NB4 (cell line): ENCODE results near the gene WNT3.

Experiments
- DNase-seq: peaks from one replicate; pipeline ENCODE4 v3.0.0; 2010; ENCODE audit warnings: low read depth
- H3K4me3 ChIP-seq: one replicate; pipeline ENCODE4 v1.5.1; 2011; ENCODE audit warnings: mild to moderate bottlenecking, low read depth, low read length, moderate library complexity
- MYC ChIP-seq: IDR thresholded peaks from 2 replicates; pipeline ENCODE4 v1.6.1; 2011; ENCODE audit warnings: low read depth, low read length
- POLR2A ChIP-seq: IDR thresholded peaks from 2 replicates; pipeline ENCODE4 v1.6.1; 2011; ENCODE audit warnings: mild to moderate bottlenecking; ENCODE audit not compliant: insufficient read length; ENCODE audit errors: extremely low read depth
- TF ChIP-seq, protein P1 (sequence below): IDR thresholded peaks from one replicate; pipeline ENCODE4 v1.5.1; 2012; ENCODE audit warnings: low read depth, low read length
- TF ChIP-seq, protein P2 (sequence below): IDR thresholded peaks from 2 replicates; pipeline ENCODE4 v1.6.1; 2011; ENCODE audit warnings: low read depth, low read length

WNT3 gene

DNA sequence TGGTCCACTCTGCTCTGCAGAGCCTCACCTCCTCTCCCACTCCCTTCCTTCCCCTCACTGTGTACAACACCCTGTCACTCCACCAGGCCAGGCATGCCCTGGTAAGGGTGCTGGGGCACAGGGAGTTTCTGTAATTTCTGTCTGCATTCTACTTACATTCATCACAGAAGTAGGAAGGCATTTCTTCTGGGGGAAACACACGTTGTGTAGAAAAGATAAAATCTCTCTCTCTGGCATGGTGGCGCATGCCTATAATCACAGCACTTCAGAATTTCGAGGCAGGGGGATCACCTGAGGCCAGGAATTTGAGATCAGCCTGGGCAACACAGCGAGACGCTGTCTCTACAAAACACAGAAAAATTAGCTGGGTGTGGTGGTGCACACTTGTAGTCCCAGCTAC, 27.0 kb downstream of the WNT3 start:
- no peak for DNase-seq
- TF ChIP-seq, protein P1, sequence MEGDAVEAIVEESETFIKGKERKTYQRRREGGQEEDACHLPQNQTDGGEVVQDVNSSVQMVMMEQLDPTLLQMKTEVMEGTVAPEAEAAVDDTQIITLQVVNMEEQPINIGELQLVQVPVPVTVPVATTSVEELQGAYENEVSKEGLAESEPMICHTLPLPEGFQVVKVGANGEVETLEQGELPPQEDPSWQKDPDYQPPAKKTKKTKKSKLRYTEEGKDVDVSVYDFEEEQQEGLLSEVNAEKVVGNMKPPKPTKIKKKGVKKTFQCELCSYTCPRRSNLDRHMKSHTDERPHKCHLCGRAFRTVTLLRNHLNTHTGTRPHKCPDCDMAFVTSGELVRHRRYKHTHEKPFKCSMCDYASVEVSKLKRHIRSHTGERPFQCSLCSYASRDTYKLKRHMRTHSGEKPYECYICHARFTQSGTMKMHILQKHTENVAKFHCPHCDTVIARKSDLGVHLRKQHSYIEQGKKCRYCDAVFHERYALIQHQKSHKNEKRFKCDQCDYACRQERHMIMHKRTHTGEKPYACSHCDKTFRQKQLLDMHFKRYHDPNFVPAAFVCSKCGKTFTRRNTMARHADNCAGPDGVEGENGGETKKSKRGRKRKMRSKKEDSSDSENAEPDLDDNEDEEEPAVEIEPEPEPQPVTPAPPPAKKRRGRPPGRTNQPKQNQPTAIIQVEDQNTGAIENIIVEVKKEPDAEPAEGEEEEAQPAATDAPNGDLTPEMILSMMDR = no peak
- TF ChIP-seq MYC (no peak), POLR2A (no peak)
- TF ChIP-seq, protein P2, sequence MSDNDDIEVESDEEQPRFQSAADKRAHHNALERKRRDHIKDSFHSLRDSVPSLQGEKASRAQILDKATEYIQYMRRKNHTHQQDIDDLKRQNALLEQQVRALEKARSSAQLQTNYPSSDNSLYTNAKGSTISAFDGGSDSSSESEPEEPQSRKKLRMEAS = no peak
- H3K4me3 ChIP-seq = no peak overlapping the region

DNA sequence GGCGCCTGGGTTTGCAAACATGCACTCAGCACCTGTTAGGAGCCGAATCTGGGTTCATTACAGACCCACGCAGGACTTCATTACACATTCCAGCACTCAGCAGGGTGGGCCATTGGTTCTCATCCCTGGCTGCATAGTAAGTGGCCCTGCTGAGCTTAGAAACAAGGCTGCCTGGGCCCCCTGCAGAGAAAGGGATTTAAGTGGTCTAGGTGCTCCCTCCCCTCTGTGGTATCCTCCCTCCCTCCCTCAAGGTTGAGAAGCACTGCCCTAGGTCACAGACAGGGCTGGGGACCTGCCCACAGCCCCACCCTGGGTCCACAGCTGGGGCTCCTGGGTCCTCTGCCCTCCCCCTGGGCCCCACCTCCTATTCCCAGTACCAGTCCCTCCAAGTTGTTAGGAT, 28.3 kb downstream of the WNT3 start:
- H3K4me3 ChIP-seq = no peak overlapping the region
- DNase-seq = peak; percentile 33
- TF ChIP-seq MYC (no peak), POLR2A (no peak)
- TF ChIP-seq, protein P2 = no peak
- TF ChIP-seq, protein P1 = no peak

DNA sequence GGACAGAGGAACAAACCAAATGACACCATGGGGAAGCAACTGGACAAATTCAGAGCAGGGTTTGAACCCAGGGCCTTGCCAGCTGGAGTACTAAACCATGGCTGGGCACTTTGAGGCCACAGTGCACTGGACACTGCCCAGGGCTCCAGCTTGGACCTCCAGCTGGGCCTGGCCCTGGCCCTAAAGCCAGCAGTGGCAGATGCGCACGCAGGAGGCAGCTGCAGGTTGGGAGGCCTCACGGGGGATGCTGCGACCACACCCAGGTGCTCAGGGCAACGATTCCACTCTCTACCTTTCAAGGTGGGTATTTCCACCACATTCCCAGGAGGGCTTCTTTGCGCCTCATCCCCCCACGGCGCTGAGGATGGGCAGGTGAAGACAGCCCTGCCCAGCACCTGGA, 28.9 kb downstream of the WNT3 start:
- no peak for TF ChIP-seq POLR2A
- TF ChIP-seq, protein P2 = no peak
- no peak for TF ChIP-seq MYC
- TF ChIP-seq, protein P1 = no peak
- H3K4me3 ChIP-seq = no peak overlapping the region
- no peak for DNase-seq

GRCh38 chr17:46788796-46789195, 29.7 kb downstream of the WNT3 start:
- H3K4me3 ChIP-seq = no peak overlapping the region
- TF ChIP-seq MYC (no peak), POLR2A (no peak)
- TF ChIP-seq, protein P2 = no peak
- TF ChIP-seq, protein P1 = no peak
- DNase-seq = no peak

DNA sequence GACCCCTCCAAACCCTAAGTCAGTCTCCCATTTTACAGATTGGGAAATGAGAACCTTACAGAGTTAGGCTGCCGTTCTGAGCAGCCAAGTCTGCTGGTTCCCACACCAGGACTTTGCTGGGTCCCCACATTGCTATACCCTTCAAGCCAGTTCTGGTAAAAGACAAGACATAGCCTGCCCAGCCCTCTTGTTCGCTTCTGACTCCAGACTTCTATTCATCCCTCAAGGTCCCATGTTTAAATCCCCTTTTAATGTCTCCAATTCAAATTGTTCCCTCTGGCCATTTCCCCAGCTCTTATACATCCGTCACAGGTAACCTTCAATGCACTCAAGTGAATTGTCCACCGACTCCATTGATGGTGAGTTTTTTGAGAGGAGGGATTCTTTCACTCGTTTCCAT, 30.2 kb downstream of the WNT3 start:
- TF ChIP-seq MYC = no peak
- TF ChIP-seq, protein P2 = no peak
- TF ChIP-seq POLR2A = no peak
- TF ChIP-seq, protein P1 = no peak
- no peak for DNase-seq
- H3K4me3 ChIP-seq = no peak overlapping the region

DNA sequence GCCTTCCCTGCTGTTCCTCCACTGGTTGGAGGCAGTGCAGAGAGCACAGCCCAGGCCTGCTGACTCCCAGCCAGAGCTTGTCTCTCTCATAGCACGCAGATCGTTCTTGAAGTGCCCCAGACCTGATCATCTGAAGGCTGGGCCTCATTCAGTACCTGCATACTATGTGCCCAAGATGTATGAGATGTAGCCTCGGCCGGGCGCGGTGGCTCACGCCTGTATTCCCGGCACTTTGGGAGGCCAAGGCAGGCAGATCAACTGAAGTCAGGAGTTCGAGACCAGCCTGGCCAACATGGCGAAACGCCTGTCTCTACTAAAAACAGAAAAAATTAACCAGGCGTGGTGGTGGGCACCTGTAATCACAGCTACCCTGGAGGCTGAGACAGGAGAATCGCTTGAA, 31.0 kb downstream of the WNT3 start:
- DNase-seq = no peak
- TF ChIP-seq MYC = no peak
- TF ChIP-seq POLR2A = no peak
- TF ChIP-seq, protein P1 = no peak
- TF ChIP-seq, protein P2 = no peak
- no peak overlapping the region for H3K4me3 ChIP-seq
